Activated CD4-positive, alpha-beta T cell treated with anti-CD3 and anti-CD28 coated beads, Interleukin-2, amount 50 U/mL, for 1 hour (primary cell): ENCODE data around the gene WWOX.

ENCODE experiments used
- DNase-seq: peaks from one replicate; pipeline ENCODE4 v3.0.0-alpha.2; 2020

Gene WWOX

GRCh38 chr16:78198288-78198687 lies 98.8 kb downstream of the WWOX start:
- no peak for DNase-seq

GRCh38 chr16:78199325-78200022 lies 100.0 kb downstream of the WWOX start:
- DNase-seq = no peak

- DNase-seq = no peak
Observed at GRCh38 chr16:78200023-78200389, 100.6 kb downstream of the WWOX start.

- DNase-seq = no peak
Observed at GRCh38 chr16:78200623-78201096, 101.2 kb downstream of the WWOX start.

GRCh38 chr16:78205506-78205905 lies 106.1 kb downstream of the WWOX start:
- no peak for DNase-seq

GRCh38 chr16:78206623-78207223 lies 107.3 kb downstream of the WWOX start:
- DNase-seq = no peak

GRCh38 chr16:78209951-78210661 lies 110.7 kb downstream of the WWOX start:
- DNase-seq = no peak

GRCh38 chr16:78211020-78211599 lies 111.7 kb downstream of the WWOX start:
- no peak for DNase-seq

- DNase-seq = no peak
Observed at GRCh38 chr16:78211946-78212345, 112.5 kb downstream of the WWOX start.

GRCh38 chr16:78212674-78213073 lies 113.2 kb downstream of the WWOX start:
- DNase-seq = no peak

- no peak for DNase-seq
Observed at GRCh38 chr16:78213751-78214150, 114.3 kb downstream of the WWOX start.

GRCh38 chr16:78215222-78215621 lies 115.8 kb downstream of the WWOX start:
- DNase-seq = no peak

- DNase-seq = no peak
Observed at GRCh38 chr16:78216166-78216745, 116.8 kb downstream of the WWOX start.

GRCh38 chr16:78217276-78217675 lies 117.8 kb downstream of the WWOX start:
- DNase-seq = no peak

GRCh38 chr16:78218279-78218678 lies 118.8 kb downstream of the WWOX start:
- DNase-seq = no peak

- no peak for DNase-seq
Observed at GRCh38 chr16:78218856-78219651, 119.6 kb downstream of the WWOX start.

GRCh38 chr16:78220571-78220970 lies 121.1 kb downstream of the WWOX start:
- DNase-seq = no peak

GRCh38 chr16:78221892-78222291 lies 122.4 kb downstream of the WWOX start:
- DNase-seq = no peak

- no peak for DNase-seq
Observed at GRCh38 chr16:78224342-78224741, 124.9 kb downstream of the WWOX start.

- DNase-seq = no peak
Observed at GRCh38 chr16:78225919-78226318, 126.5 kb downstream of the WWOX start.

- DNase-seq = no peak
Observed at GRCh38 chr16:78227855-78228254, 128.4 kb downstream of the WWOX start.

- DNase-seq = no peak
Observed at GRCh38 chr16:78228704-78229103, 129.2 kb downstream of the WWOX start.

GRCh38 chr16:78230832-78231231 lies 131.4 kb downstream of the WWOX start:
- DNase-seq = no peak
